HEK293T (cell line): ENCODE results near the gene UBR3.
"Not testable (repeated sequence)": the region's sequence is repeated elsewhere in the genome, so short reads cannot be mapped to it uniquely, and the experiment has no call there.

Experiments used
- CTCF ChIA-PET: fragments of 350-600 bp; formaldehyde crosslinking; extraction: SDS; loops from one replicate; lab custom pipeline; 2021; ENCODE audit warnings: antibody characterized with exemption, inconsistent platforms; lab: Yijun Ruan, JAX
- POLR2A ChIA-PET: fragments of 350-600 bp; formaldehyde crosslinking; extraction: SDS; loops from one replicate; lab custom pipeline; 2020; ENCODE audit warnings: antibody characterized with exemption, inconsistent platforms; lab: Yijun Ruan, JAX
- DNase-seq: peaks from one replicate; pipeline ENCODE4 v3.0.0; 2012; ENCODE audit warnings: mixed read lengths; ENCODE audit errors: extremely low spot score
- ARNT ChIP-seq: fragments of 450-650 bp; IDR thresholded peaks from 2 replicates; pipeline ENCODE4 v1.6.1; 2017; ENCODE audit warnings: mild to moderate bottlenecking
- BHLHE40 ChIP-seq: fragments of 450-650 bp; IDR thresholded peaks from 2 replicates; pipeline ENCODE4 v1.6.1; 2016; ENCODE audit warnings: mild to moderate bottlenecking, moderate library complexity, borderline replicate concordance
- CTBP1 ChIP-seq: fragments of 450-650 bp; IDR thresholded peaks from 2 replicates; pipeline ENCODE4 v1.6.1; 2016; ENCODE audit warnings: borderline replicate concordance
- ELF4 ChIP-seq: fragments of 450-650 bp; IDR thresholded peaks from 2 replicates; pipeline ENCODE4 v1.6.1; 2017; ENCODE audit warnings: antibody characterized with exemption
- FOXA1 ChIP-seq: fragments of 450-650 bp; IDR thresholded peaks from 2 replicates; pipeline ENCODE4 v1.6.1; 2016; ENCODE audit warnings: mild to moderate bottlenecking
- FOXK2 ChIP-seq: fragments of 450-650 bp; IDR thresholded peaks from 2 replicates; pipeline ENCODE4 v1.6.1; 2016; ENCODE audit warnings: mild to moderate bottlenecking
- FOXM1 ChIP-seq: fragments of 450-650 bp; IDR thresholded peaks from 2 replicates; pipeline ENCODE4 v1.6.1; 2017; ENCODE audit warnings: mild to moderate bottlenecking, borderline replicate concordance
- HDGF ChIP-seq: fragments of 450-650 bp; IDR thresholded peaks from 2 replicates; pipeline ENCODE4 v1.6.1; 2017; ENCODE audit warnings: antibody characterized with exemption, borderline replicate concordance
- L3MBTL2 ChIP-seq: fragments of 450-650 bp; conservative IDR thresholded peaks from 2 replicates; pipeline ENCODE4 v1.6.1; 2016; ENCODE audit warnings: mild to moderate bottlenecking
- LEF1 ChIP-seq: fragments of 450-650 bp; IDR thresholded peaks from 2 replicates; pipeline ENCODE4 v1.6.1; 2017; ENCODE audit warnings: mild to moderate bottlenecking, borderline replicate concordance
- NFRKB ChIP-seq: fragments of 450-650 bp; IDR thresholded peaks from 2 replicates; pipeline ENCODE4 v1.6.1; 2016; ENCODE audit warnings: mild to moderate bottlenecking, moderate library complexity
- SP1 ChIP-seq: fragments of 450-650 bp; IDR thresholded peaks from 2 replicates; pipeline ENCODE4 v1.6.1; 2017
- SUZ12 ChIP-seq: fragments of 450-650 bp; IDR thresholded peaks from 2 replicates; pipeline ENCODE4 v1.6.1; 2016; ENCODE audit warnings: mild to moderate bottlenecking
- TARDBP ChIP-seq: fragments of 450-650 bp; IDR thresholded peaks from 2 replicates; pipeline ENCODE4 v1.6.1; 2016
- ZNF384 ChIP-seq: fragments of 450-650 bp; IDR thresholded peaks from 2 replicates; pipeline ENCODE4 v1.6.1; 2016
- TF ChIP-seq, protein P1 (sequence below): fragments of 450-650 bp; IDR thresholded peaks from 2 replicates; pipeline ENCODE4 v1.6.1; 2016

Gene UBR3

DNA sequence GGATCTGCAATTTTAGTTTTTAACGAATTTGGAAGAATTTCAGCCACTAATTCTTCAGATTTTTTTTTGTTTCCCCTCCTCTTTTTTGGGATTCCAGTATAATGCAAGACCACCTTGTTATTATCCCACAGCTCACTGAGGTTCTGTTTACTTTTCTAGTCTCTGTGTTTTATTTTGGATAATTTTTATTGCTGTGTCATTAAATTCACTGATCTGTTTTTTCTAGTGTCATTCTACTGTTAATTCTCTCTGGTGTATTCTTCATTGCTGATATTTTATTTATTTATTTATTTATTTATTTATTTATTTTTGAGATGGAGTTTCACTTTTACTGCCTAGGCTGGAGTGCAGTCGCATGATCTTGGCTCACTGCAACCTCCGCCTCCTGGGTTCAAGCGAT is 32.2 kb downstream of the UBR3 start:
- DNase-seq, result no peak
- TF ChIP-seq L3MBTL2 (no peak), CTBP1 (no peak), SP1 (no peak), FOXM1 (no peak), ELF4 (no peak), BHLHE40 (no peak), ARNT (no peak), NFRKB (no peak), LEF1 (no peak), FOXA1 (no peak), TARDBP (no peak), HDGF (no peak), FOXK2 (no peak)
- ChIA-PET CTCF (no interaction called here), POLR2A (no interaction called here)

DNA sequence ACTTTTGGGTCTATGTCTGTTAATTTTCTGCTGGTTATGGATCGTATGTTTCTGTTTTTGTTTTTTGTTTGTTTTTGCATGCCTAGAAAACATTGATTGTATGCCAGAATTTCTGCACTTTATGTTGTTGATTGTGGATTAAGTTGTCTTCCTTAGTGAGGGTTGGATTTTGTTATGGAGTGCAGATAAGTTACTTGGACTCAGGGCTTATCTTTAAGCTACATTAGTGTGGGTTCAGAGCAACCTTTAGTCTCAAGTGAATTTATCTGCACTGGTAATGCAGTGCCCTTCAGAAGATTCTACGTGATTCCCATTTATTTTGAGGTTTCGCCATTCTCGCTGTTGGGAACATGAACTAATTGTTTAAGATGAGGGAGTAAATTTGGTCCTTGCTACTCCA is 32.9 kb downstream of the UBR3 start:
- ChIA-PET CTCF (no interaction called here), POLR2A (no interaction called here)
- TF ChIP-seq FOXA1 (no peak), ARNT (no peak), NFRKB (no peak), CTBP1 (no peak), LEF1 (no peak), FOXM1 (no peak), SP1 (no peak)
- TF ChIP-seq, protein P1, sequence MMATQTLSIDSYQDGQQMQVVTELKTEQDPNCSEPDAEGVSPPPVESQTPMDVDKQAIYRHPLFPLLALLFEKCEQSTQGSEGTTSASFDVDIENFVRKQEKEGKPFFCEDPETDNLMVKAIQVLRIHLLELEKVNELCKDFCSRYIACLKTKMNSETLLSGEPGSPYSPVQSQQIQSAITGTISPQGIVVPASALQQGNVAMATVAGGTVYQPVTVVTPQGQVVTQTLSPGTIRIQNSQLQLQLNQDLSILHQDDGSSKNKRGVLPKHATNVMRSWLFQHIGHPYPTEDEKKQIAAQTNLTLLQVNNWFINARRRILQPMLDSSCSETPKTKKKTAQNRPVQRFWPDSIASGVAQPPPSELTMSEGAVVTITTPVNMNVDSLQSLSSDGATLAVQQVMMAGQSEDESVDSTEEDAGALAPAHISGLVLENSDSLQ, result no peak
- no peak for DNase-seq

DNA sequence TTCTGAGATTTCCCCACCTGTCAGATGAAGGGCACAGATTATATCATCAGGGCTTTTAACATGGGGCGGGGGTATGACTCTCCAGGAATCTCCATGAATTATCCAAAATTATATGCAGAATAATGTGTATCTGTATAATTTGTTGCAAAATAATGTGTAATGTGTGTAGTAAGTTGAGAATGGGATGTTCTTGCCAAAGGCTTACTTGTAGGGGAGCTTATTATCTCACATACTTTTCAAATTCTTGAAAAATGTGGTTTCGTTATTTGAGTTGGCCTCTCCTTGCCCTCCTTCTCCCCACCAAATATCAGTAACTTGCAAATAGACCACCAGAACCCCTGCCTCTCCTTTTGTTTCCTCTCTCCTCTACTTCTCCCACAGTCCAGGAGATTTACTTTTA is 35.6 kb downstream of the UBR3 start:
- POLR2A ChIA-PET, result no interaction called here
- no peak for DNase-seq
- CTCF ChIA-PET, result no interaction called here
- no peak for TF ChIP-seq CTBP1
- no peak for TF ChIP-seq FOXK2
- no peak for TF ChIP-seq FOXM1

DNA sequence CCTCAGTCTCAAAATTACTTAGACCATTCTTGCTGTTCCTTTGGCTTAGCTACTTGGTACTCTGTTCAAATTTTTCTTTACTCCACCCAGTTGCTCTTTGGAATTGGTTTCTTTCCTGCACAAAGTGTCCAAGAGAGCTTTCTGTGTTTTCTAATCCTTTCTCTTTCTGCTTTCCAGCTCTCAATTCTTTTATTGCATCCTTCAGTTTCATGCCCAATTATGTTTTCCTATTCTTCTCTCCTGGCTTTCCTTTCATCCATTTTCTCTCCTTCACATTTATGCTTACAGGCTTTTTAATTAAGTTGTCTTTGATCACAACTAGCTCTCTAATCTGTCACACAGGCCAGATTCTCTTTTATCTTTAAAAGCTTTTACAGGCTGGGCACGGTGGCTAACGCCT is 38.2 kb downstream of the UBR3 start:
- no peak for TF ChIP-seq L3MBTL2
- TF ChIP-seq, protein P1, result no peak
- no peak for TF ChIP-seq NFRKB
- TF ChIP-seq HDGF, result no peak
- TF ChIP-seq SP1, result no peak
- TF ChIP-seq LEF1, result no peak
- no peak for TF ChIP-seq BHLHE40
- no peak for TF ChIP-seq FOXA1
- no peak for TF ChIP-seq TARDBP
- TF ChIP-seq ZNF384, result no peak
- TF ChIP-seq FOXK2, result no peak
- no peak for TF ChIP-seq SUZ12
- no peak for TF ChIP-seq ARNT
- no peak for DNase-seq
- ChIA-PET POLR2A (interaction anchor here (1.0 kb wide), 1 partner anchor 41 kb away, joined by 3 read pairs; the partner anchor contains the start of gene METTL5), CTCF (no interaction called here)

DNA sequence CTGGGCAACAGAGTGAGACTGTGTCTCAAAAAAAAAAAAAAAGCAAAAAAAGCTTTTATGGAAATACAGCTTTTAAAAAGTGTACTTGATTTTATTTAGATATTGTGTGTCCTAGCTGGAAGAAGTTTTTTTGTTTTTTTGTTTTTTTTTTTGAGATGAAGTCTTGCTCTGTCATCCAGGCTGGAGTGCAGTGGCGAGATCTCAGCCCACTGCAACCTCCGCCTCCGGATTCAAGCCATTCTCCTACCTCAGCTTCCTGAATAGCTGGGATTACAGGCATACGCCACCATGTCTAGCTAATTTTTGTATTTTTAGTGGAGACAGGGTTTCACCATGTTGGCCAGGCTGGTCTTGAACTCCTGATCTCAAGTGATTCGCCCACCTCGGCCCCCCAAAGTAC is 39.0 kb downstream of the UBR3 start:
- CTCF ChIA-PET, DNase-seq: not testable (repeated sequence)
- POLR2A ChIA-PET, result interaction anchor here (1.0 kb wide), 1 partner anchor 41 kb away, joined by 3 read pairs; the partner anchor contains the start of gene METTL5

DNA sequence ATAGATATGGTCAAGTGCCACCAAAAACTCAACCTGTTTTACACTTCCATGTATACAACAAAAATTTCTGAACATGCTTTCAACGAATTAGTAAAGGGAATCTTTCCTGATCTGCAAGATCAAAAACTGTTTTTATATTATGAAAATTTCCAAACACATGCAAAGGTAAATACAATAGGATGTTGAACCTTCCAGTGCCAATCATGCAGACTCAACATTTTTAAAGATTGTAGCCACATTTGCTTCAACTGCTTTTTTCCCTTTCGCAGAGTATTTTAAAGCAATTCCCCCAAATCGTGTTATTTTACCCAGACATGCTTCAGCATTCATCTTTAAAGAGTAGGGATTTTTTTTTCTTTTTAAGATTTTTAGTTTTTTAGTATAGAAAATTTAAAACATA is 40.3 kb downstream of the UBR3 start:
- TF ChIP-seq FOXM1 (no peak), L3MBTL2 (no peak), FOXK2 (no peak), HDGF (no peak)
- POLR2A ChIA-PET, result no interaction called here
- CTCF ChIA-PET, result no interaction called here
- no peak for DNase-seq

DNA sequence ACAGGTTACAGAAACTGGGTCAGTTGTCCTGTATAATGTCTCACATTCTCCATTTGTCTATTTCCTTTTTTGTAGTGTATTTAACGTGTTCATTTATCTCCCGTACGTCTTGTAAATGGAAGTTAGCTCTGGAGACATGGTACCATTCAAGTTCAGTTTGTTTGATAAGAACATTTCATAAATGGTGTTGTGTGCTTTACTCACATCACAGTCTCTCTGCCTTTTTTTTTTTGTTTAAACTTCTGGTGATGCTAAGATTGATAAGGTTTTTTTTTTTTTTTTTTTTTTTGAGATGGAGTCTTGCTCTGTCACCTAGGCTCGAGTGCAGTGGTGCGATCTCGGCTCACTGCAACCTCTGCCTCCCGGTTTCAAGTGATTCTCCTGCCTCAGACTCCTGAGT is 41.7 kb downstream of the UBR3 start:
- POLR2A ChIA-PET, result no interaction called here
- CTCF ChIA-PET, result interaction anchor here (0.6 kb wide), 1 partner anchor 335 kb away, joined by 4 read pairs; no protein-coding TSS in a partner anchor
- no peak for TF ChIP-seq HDGF
- TF ChIP-seq, protein P1, result no peak
- no peak for TF ChIP-seq NFRKB
- no peak for TF ChIP-seq LEF1
- TF ChIP-seq ZNF384, result no peak
- no peak for TF ChIP-seq SP1

DNA sequence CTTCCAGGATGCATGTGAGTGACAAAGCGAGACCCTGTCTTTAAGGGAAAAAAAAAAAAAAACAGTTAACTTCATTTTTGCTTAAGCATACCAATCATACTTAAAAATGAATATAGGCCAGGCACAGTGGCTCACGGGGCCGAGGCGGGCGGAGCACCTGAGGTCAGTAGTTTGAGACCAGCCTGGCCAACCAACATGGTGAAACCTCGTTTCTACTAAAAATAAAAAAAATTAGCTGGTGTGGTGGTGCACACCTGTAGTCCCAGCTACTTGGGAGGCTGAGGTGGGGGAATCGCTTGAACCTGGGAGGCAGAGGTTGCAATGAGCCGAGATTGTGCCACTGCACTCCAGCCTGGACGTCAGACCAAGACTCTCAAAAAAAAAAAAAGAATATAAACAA is 44.1 kb downstream of the UBR3 start:
- CTCF ChIA-PET, POLR2A ChIA-PET: not testable (repeated sequence)

More for the DNA sequence above, 41.7 kb downstream of the UBR3 start:
- no peak for DNase-seq

More for the DNA sequence above, 44.1 kb downstream of the UBR3 start:
- not testable (repeated sequence) for DNase-seq
